A549 (cell line): ENCODE results near the gene NEK4. TPM values are rescaled to one million over a fixed set of nuclear protein-coding genes. Genes with fewer than 3 reads are reported as not detected.
A peak's percentile ranks its signal among the peaks of the same experiment; 100 is the strongest.

Source experiments
- ATAC-seq, 2 experiments: fragments of 200-7000 bp in 1 of 2; fragments of >200 bp in 1 of 2; cut with Nextera tagmentation in 1 of 2; cut with Tn5 transposase in 1 of 2; 3 replicates each; pipeline versions ENCODE4 v1.8.0 to v1.9.1; 2018 to 2020; ENCODE audit warnings: mild to moderate bottlenecking in 1 of 2, moderate library complexity in 1 of 2
- CTCF ChIA-PET: fragments of 300-600 bp; sonication (Branson Sonifier 250); formaldehyde crosslinking; extraction: SDS; loops from one replicate; lab custom pipeline; 2021; ENCODE audit warnings: antibody characterized with exemption, inconsistent platforms; lab: Yijun Ruan, JAX
- POLR2A ChIA-PET: fragments of 350-600 bp; formaldehyde crosslinking; extraction: SDS; loops from one replicate; lab custom pipeline; 2021; ENCODE audit warnings: antibody characterized with exemption, inconsistent platforms; lab: Yijun Ruan, JAX
- DNase-seq, 2 experiments: peaks; one replicate each; pipeline versions ENCODE4 v3.0.0 to v3.0.0-alpha.2; 2011 to 2016; ENCODE audit warnings: low read depth in 1 of 2, low spot score in 1 of 2
- FAIRE-seq: peaks from 2 replicates; lab custom pipeline; 2011; peaks lifted over from hg19 to GRCh38; lab: Jason Lieb, UNC
- H3K27ac ChIP-seq, 2 experiments: fragments of >200 bp; sonication (Bioruptor Twin); formaldehyde crosslinking; 3 replicates each; pipeline ENCODE4 v1.5.1; 2016 to 2017
- H3K4me1 ChIP-seq: fragments of >200 bp; sonication (Bioruptor Twin); formaldehyde crosslinking; 3 replicates; pipeline ENCODE4 v1.6.1; 2016
- H3K4me2 ChIP-seq: fragments of >200 bp; sonication (Bioruptor Twin); formaldehyde crosslinking; 3 replicates; pipeline ENCODE4 v1.6.1; 2016
- H3K4me3 ChIP-seq: fragments of >200 bp; sonication (Bioruptor Twin); formaldehyde crosslinking; 3 replicates; pipeline ENCODE4 v1.5.1; 2016
- H3K9me3 ChIP-seq: fragments of >200 bp; sonication (Bioruptor Twin); formaldehyde crosslinking; 3 replicates; pipeline ENCODE4 v1.6.1; 2016
- CBX8 ChIP-seq: fragments of 200-600 bp; sonication (generic); IDR thresholded peaks from 2 replicates; pipeline ENCODE4 v1.6.1; 2016
- CEBPB ChIP-seq, 2 experiments: fragments of >200 bp in 1 of 2; sonication (Bioruptor Twin) in 1 of 2; formaldehyde crosslinking in 1 of 2; IDR thresholded peaks; 2 replicates each; pipeline ENCODE4 v1.6.1; 2012 to 2016
- CHD2 ChIP-seq: fragments of 150-350 bp; IDR thresholded peaks from 2 replicates; pipeline ENCODE4 v1.6.1; 2014; ENCODE audit warnings: low read length; ENCODE audit not compliant: partially characterized antibody
- CTCF ChIP-seq: fragments of >200 bp; sonication (Bioruptor Twin); formaldehyde crosslinking; IDR thresholded peaks from 3 replicates; pipeline ENCODE4 v1.5.1; 2016
- ELK1 ChIP-seq: fragments of 150-350 bp; IDR thresholded peaks from 2 replicates; pipeline ENCODE4 v1.6.1; 2014; ENCODE audit warnings: low read depth, mild to moderate bottlenecking, low read length
- HES2 ChIP-seq: fragments of >200 bp; sonication (Bioruptor Twin); formaldehyde crosslinking; IDR thresholded peaks from 2 replicates; pipeline ENCODE4 v1.6.1; 2016
- KDM1A ChIP-seq: fragments of 200-600 bp; sonication (generic); IDR thresholded peaks from 2 replicates; pipeline ENCODE4 v1.6.1; 2016; ENCODE audit warnings: low read depth, mild to moderate bottlenecking
- KDM5A ChIP-seq: fragments of 200-600 bp; sonication (generic); IDR thresholded peaks from 2 replicates; pipeline ENCODE4 v1.6.1; 2016; ENCODE audit warnings: antibody characterized with exemption, mild to moderate bottlenecking
- MAFK ChIP-seq: fragments of 450-650 bp; IDR thresholded peaks from 2 replicates; pipeline ENCODE4 v1.6.1; 2014; ENCODE audit not compliant: partially characterized antibody
- MAX ChIP-seq: IDR thresholded peaks from 2 replicates; pipeline ENCODE4 v1.6.1; 2012
- MYC ChIP-seq: IDR thresholded peaks from 2 replicates; pipeline ENCODE4 v1.6.1; 2012; ENCODE audit warnings: mild to moderate bottlenecking, inconsistent platforms, low read length, improper control_type of control experiment, borderline replicate concordance
- NFE2L2 ChIP-seq: fragments of 150-350 bp; conservative IDR thresholded peaks from 2 replicates; pipeline ENCODE4 v1.6.1; 2014; ENCODE audit warnings: low read length
- NR3C1 ChIP-seq: fragments of >200 bp; sonication (Bioruptor Twin); formaldehyde crosslinking; IDR thresholded peaks from 3 replicates; pipeline ENCODE4 v1.6.1; 2017
- RFX5 ChIP-seq: fragments of 450-650 bp; IDR thresholded peaks from 2 replicates; pipeline ENCODE4 v1.7.1; 2014; ENCODE audit warnings: antibody characterized with exemption, mild to moderate bottlenecking, moderate library complexity
- RNF2 ChIP-seq: fragments of 200-600 bp; sonication (generic); IDR thresholded peaks from 2 replicates; pipeline ENCODE4 v1.6.1; 2016; ENCODE audit warnings: low read depth, mild to moderate bottlenecking, antibody characterized with exemption, moderate library complexity, borderline replicate concordance
- SREBF2 ChIP-seq: fragments of 450-650 bp; IDR thresholded peaks from 2 replicates; pipeline ENCODE4 v1.6.1; 2014; ENCODE audit warnings: mild to moderate bottlenecking, moderate library complexity
- TP53 ChIP-seq: fragments of 250-450 bp; sonication (Bioruptor Pico); IDR thresholded peaks from 2 replicates; pipeline ENCODE4 v1.5.0; 2021; ENCODE audit warnings: mild to moderate bottlenecking, moderate library complexity
- ZC3H11A ChIP-seq: fragments of 450-650 bp; IDR thresholded peaks from 2 replicates; pipeline ENCODE4 v1.6.1; 2014; ENCODE audit warnings: antibody characterized with exemption, mild to moderate bottlenecking
- ZFP36 ChIP-seq: fragments of 450-650 bp; IDR thresholded peaks from 2 replicates; pipeline ENCODE4 v1.6.1; 2014; ENCODE audit warnings: borderline replicate concordance; ENCODE audit not compliant: partially characterized antibody
- ZSCAN20 ChIP-seq: fragments of 250-450 bp; sonication (Bioruptor Pico); IDR thresholded peaks from 2 replicates; pipeline ENCODE4 v1.8.0; 2022; ENCODE audit warnings: mild to moderate bottlenecking, moderate library complexity
- WGBS: methylation state at CpG from one replicate; pipeline ENCODE4 v1.1.6; 2017; ENCODE audit errors: missing lambda C conversion rate; 5-methylcytosine and 5-hydroxymethylcytosine counted together
- polyA plus RNA-seq, 4 experiments: library from polyadenylated mRNA; depleted of rRNA in 3 of 4; stranded (reverse); fragments of >200 nt; fragmentation: RNase III in 1 of 4; extraction: RNeasy Plus Mini Kit Qiagen cat#74134 plus additional on column Dnase treatment in 1 of 4; gene quantifications; 2 replicates in 3 of 4; 3 replicates in 1 of 4; pipeline ENCODE4 v1.2.3, GENCODE V29; 2011 to 2017

Gene NEK4
- polyA plus RNA-seq, 2 of the 4 experiments (the other 2 are of a cell fraction): 12.1 to 19.4 TPM

GRCh38 chr3:52769786-52770455 is 819 bp downstream of the NEK4 start:
- TF ChIP-seq MAX (no peak), HES2 (no peak), KDM5A (no peak), CTCF (no peak), SREBF2 (no peak), CBX8 (no peak), RNF2 (no peak), CHD2 (no peak), ZFP36 (no peak), MYC (no peak), ELK1 (no peak), KDM1A (no peak), MAFK (no peak), NFE2L2 (no peak)
- ATAC-seq (peak in 1 of 2 experiments; percentile 8; a peak in 3 of 6 replicates), DNase-seq (no peak), FAIRE-seq (no peak)
- Histone ChIP-seq H3K4me1 (peaks cover 13% of the 10 kb centered on the region), H3K4me3 (peak overlapping the region; percentile 71), H3K9me3 (no peaks in the 10 kb centered on the region), H3K4me2 (peak overlapping the region; percentile 93), H3K27ac (peak overlapping the region; percentile 85 to 93)
- CTCF ChIA-PET: no interaction called here
- POLR2A ChIA-PET: interaction anchor here (1.3 kb wide), 1 partner anchor 29 kb away, joined by 3 read pairs; no protein-coding TSS in a partner anchor
- 16% methylated on average over 13 of the region's 13 CpGs for WGBS

- H3K4me3 ChIP-seq: no peak overlapping the region
- FAIRE-seq: no peak
- no peak for DNase-seq
- ChIA-PET CTCF (interaction anchor here (0.7 to 1.0 kb wide), 2 partner anchors 10 to 180 kb away, joined by 3 read pairs; no protein-coding TSS in a partner anchor), POLR2A (no interaction called here)
- no peak overlapping the region for H3K4me2 ChIP-seq
- TF ChIP-seq MYC (no peak), CHD2 (no peak), RFX5 (no peak), ZC3H11A (no peak), CEBPB (IDR thresholded peaks at IDR 0.05) (no peak)
- H3K27ac ChIP-seq: no peak overlapping the region
- H3K9me3 ChIP-seq: no peaks in the 10 kb centered on the region
- no peak for ATAC-seq
- WGBS: 88% methylated on average over 2 of the region's 2 CpGs
- 0 out of 3 replicates have a peak, but pooled peaks cover 4% of the 10 kb centered on the region for H3K4me1 ChIP-seq
Measured at GRCh38 chr3:52763466-52763865, 7.3 kb downstream of the NEK4 start.

- CTCF ChIA-PET: no interaction called here
- Histone ChIP-seq H3K4me2 (no peak overlapping the region), H3K27ac (no peak overlapping the region), H3K4me1 (no peaks in the 10 kb centered on the region), H3K9me3 (no peaks in the 10 kb centered on the region), H3K4me3 (no peak overlapping the region)
- ATAC-seq (no peak), FAIRE-seq (no peak), DNase-seq (no peak)
- WGBS: 86% methylated on average over 1 of the region's 1 CpG
- no peak for TF ChIP-seq NR3C1
- no peak for TF ChIP-seq ZSCAN20 (CRISPR knock-in tag)
- no peak for TF ChIP-seq KDM5A
- TF ChIP-seq TP53 (CRISPR knock-in tag): no peak
- no peak for TF ChIP-seq RFX5
- no peak for TF ChIP-seq CBX8
- POLR2A ChIA-PET: no interaction called here
Measured at GRCh38 chr3:52756141-52756540, 14.6 kb downstream of the NEK4 start.
